IMR-90 (cell line): Measurements from ENCODE around the gene EXOC4. TPM values are rescaled to one million over a fixed set of nuclear protein-coding genes. Genes with fewer than 3 reads are reported as not detected.

ENCODE experiments used
- ATAC-seq: fragments of 200-7000 bp; cut with Tn5 transposase; 2 replicates; pipeline ENCODE4 v1.9.1; 2020; ENCODE audit warnings: low read depth, mild to moderate bottlenecking, moderate library complexity
- BruUV-seq: library from RNA; stranded (reverse); fragments of 400-500 nt; replicated peaks from 2 replicates; lab custom pipeline; 2021; lab: Mats Ljungman, UMichigan
- CTCF ChIA-PET: fragments of 300-600 bp; formaldehyde crosslinking; extraction: SDS; loops from one replicate; lab custom pipeline; 2021; ENCODE audit warnings: antibody characterized with exemption; lab: Yijun Ruan, JAX
- POLR2A ChIA-PET: fragments of 300-600 bp; sonication (Branson Sonifier 250); formaldehyde crosslinking; loops from one replicate; lab custom pipeline; 2022; ENCODE audit warnings: antibody characterized with exemption; ENCODE audit not compliant: unreplicated experiment; lab: Charles Lee
- DNase-seq: peaks from one replicate; pipeline ENCODE4 v3.0.0; 2013
- H2AFZ ChIP-seq: replicated peaks from 2 replicates; pipeline ENCODE3; 2013; ENCODE audit warnings: low read length, mild to moderate bottlenecking; ENCODE audit not compliant: poor library complexity
- H2AK5ac ChIP-seq: 2 replicates; pipeline ENCODE4 v1.6.1; 2013; ENCODE audit warnings: low read depth, low read length, inconsistent platforms
- H2AK9ac ChIP-seq: replicated peaks from 2 replicates; pipeline ENCODE3; 2013; ENCODE audit warnings: mild to moderate bottlenecking, low read depth, low read length, moderate library complexity; ENCODE audit not compliant: poor library complexity
- H2BK120ac ChIP-seq: 2 replicates; pipeline ENCODE4 v1.6.1; 2013; ENCODE audit warnings: low read depth, low read length, inconsistent platforms
- H2BK15ac ChIP-seq: 3 replicates; pipeline ENCODE4 v1.6.1; 2013; ENCODE audit warnings: low read depth, low read length, inconsistent platforms
- H2BK20ac ChIP-seq: 2 replicates; pipeline ENCODE4 v1.6.1; 2013; ENCODE audit warnings: low read depth, mild to moderate bottlenecking, inconsistent platforms, low read length, moderate library complexity
- H2BK5ac ChIP-seq: 2 replicates; pipeline ENCODE4 v1.6.1; 2013; ENCODE audit warnings: mild to moderate bottlenecking, low read depth, low read length, inconsistent platforms; ENCODE audit not compliant: poor library complexity, severe bottlenecking
- H3K14ac ChIP-seq: replicated peaks from 2 replicates; pipeline ENCODE4 v1.6.1; 2013; ENCODE audit warnings: low read depth, low read length, inconsistent platforms
- H3K18ac ChIP-seq: 2 replicates; pipeline ENCODE4 v1.6.1; 2013; ENCODE audit warnings: low read depth, low read length, control low read depth
- H3K23ac ChIP-seq: 2 replicates; pipeline ENCODE4 v1.6.1; 2013; ENCODE audit warnings: low read depth, low read length, inconsistent platforms
- H3K27ac ChIP-seq: 2 replicates; pipeline ENCODE4 v1.5.1; 2013; ENCODE audit warnings: mild to moderate bottlenecking, control low read depth, low read length; ENCODE audit not compliant: insufficient read depth
- H3K27me3 ChIP-seq: 2 replicates; pipeline ENCODE4 v1.6.1; 2013; ENCODE audit warnings: low read length; ENCODE audit not compliant: control insufficient read depth, insufficient read depth
- H3K36me3 ChIP-seq: 2 replicates; pipeline ENCODE4 v1.6.1; 2013; ENCODE audit warnings: low read length, mixed read lengths; ENCODE audit not compliant: control insufficient read depth, insufficient read depth
- H3K4ac ChIP-seq: 2 replicates; pipeline ENCODE4 v1.6.1; 2013; ENCODE audit warnings: low read depth, low read length, inconsistent platforms
- H3K4me1 ChIP-seq: 2 replicates; pipeline ENCODE4 v1.6.1; 2013; ENCODE audit warnings: low read length, mixed read lengths; ENCODE audit not compliant: control insufficient read depth, insufficient read depth
- H3K4me2 ChIP-seq: 2 replicates; pipeline ENCODE4 v1.6.1; 2013; ENCODE audit warnings: low read depth, mild to moderate bottlenecking, control low read depth, low read length, moderate library complexity
- H3K4me3 ChIP-seq: 2 replicates; pipeline ENCODE4 v1.5.1; 2013; ENCODE audit warnings: low read depth, mild to moderate bottlenecking, control low read depth, low read length, moderate library complexity; ENCODE audit not compliant: insufficient read depth
- H3K56ac ChIP-seq: 2 replicates; pipeline ENCODE4 v1.6.1; 2013; ENCODE audit warnings: low read length, inconsistent platforms; ENCODE audit not compliant: insufficient read depth; ENCODE audit errors: extremely low read depth
- H3K79me1 ChIP-seq, 2 experiments: 2 replicates each; pipeline ENCODE4 v1.6.1; 2013; ENCODE audit warnings: low read length in 2 of 2, inconsistent platforms in 1 of 2, low read depth in 1 of 2
- H3K9ac ChIP-seq: 2 replicates; pipeline ENCODE4 v1.6.1; 2013; ENCODE audit warnings: low read depth, low read length, control low read depth
- H3K9me1 ChIP-seq: 2 replicates; pipeline ENCODE4 v1.6.1; 2013; ENCODE audit warnings: low read length, inconsistent platforms; ENCODE audit not compliant: insufficient read depth
- H3K9me3 ChIP-seq: 2 replicates; pipeline ENCODE4 v1.6.1; 2013; ENCODE audit warnings: low read length; ENCODE audit not compliant: control insufficient read depth, insufficient read depth
- H4K20me1 ChIP-seq: 2 replicates; pipeline ENCODE4 v1.6.1; 2013; ENCODE audit warnings: low read length, inconsistent platforms; ENCODE audit not compliant: insufficient read depth
- H4K5ac ChIP-seq: 2 replicates; pipeline ENCODE4 v1.6.1; 2013; ENCODE audit warnings: mild to moderate bottlenecking, low read depth, low read length, control low read depth
- H4K8ac ChIP-seq, 2 experiments: 2 replicates each; pipeline ENCODE4 v1.6.1; 2013; ENCODE audit warnings: low read depth in 2 of 2, low read length in 2 of 2, control low read depth in 1 of 2, inconsistent platforms in 1 of 2
- H4K91ac ChIP-seq: 2 replicates; pipeline ENCODE4 v1.6.1; 2013; ENCODE audit warnings: low read depth, low read length, inconsistent platforms; ENCODE audit not compliant: insufficient read depth
- BHLHE40 ChIP-seq: fragments of 150-350 bp; IDR thresholded peaks from 2 replicates; pipeline ENCODE4 v1.6.1; 2016; ENCODE audit warnings: mild to moderate bottlenecking, low read depth, low read length
- CEBPB ChIP-seq: IDR thresholded peaks from 2 replicates; pipeline ENCODE4 v1.6.1; 2012; ENCODE audit warnings: low read depth, low read length, improper control_type of control experiment
- CHD1 ChIP-seq: IDR thresholded peaks from 2 replicates; pipeline ENCODE4 v1.6.1; 2012; ENCODE audit warnings: low read depth, low read length, improper control_type of control experiment
- CTCF ChIP-seq: conservative IDR thresholded peaks from 2 replicates; pipeline ENCODE4 v1.5.1; 2012; ENCODE audit warnings: mild to moderate bottlenecking, low read depth, low read length, improper control_type of control experiment
- FOS ChIP-seq: fragments of 150-350 bp; IDR thresholded peaks from 2 replicates; pipeline ENCODE4 v1.6.1; 2016; ENCODE audit warnings: low read depth, low read length
- NFE2L2 ChIP-seq: fragments of 150-350 bp; IDR thresholded peaks from 2 replicates; pipeline ENCODE4 v1.6.1; 2016; ENCODE audit warnings: low read depth, mild to moderate bottlenecking, low read length
- POLR2A ChIP-seq: IDR thresholded peaks from 2 replicates; pipeline ENCODE4 v1.6.1; 2012; ENCODE audit warnings: mild to moderate bottlenecking, low read depth, low read length
- RAD21 ChIP-seq: IDR thresholded peaks from 2 replicates; pipeline ENCODE4 v1.6.1; 2012; ENCODE audit warnings: low read length, improper control_type of control experiment
- RCOR1 ChIP-seq: IDR thresholded peaks from 2 replicates; pipeline ENCODE4 v1.6.1; 2012; ENCODE audit warnings: mild to moderate bottlenecking, low read length, improper control_type of control experiment; ENCODE audit not compliant: insufficient replicate concordance
- RFX5 ChIP-seq: IDR thresholded peaks from 2 replicates; pipeline ENCODE4 v1.8.0; 2012; ENCODE audit warnings: low read depth, mild to moderate bottlenecking, low read length, moderate library complexity
- SMC3 ChIP-seq: fragments of 150-350 bp; IDR thresholded peaks from 2 replicates; pipeline ENCODE4 v1.6.1; 2016; ENCODE audit warnings: low read depth, mild to moderate bottlenecking, antibody characterized with exemption, low read length, moderate library complexity
- WGBS, 2 experiments: methylation state at CpG; one replicate each; pipeline versions ENCODE4 v1.1.5 to v1.1.7; 2013; ENCODE audit warnings: missing lambda C conversion rate in 2 of 2; ENCODE audit not compliant: insufficient read length in 1 of 2; ENCODE audit errors: extremely low coverage in 2 of 2; 5-methylcytosine and 5-hydroxymethylcytosine counted together
- dilution Hi-C: fragments of 300-500 bp; cut with HindIII; formaldehyde crosslinking; loops from one replicate; pipeline ENCODE4 v1.14.3; 2018; ENCODE audit warnings: low sequenced_read_pairs; ENCODE audit not compliant: unreplicated experiment
- in situ Hi-C: fragments of 300-500 bp; cut with MboI; formaldehyde crosslinking; loops from 3 replicates; pipeline ENCODE4 v1.14.3; 2019; ENCODE audit warnings: low sequenced_read_pairs, inconsistent platforms, mixed read lengths
- intact Hi-C: fragments of 100-400 bp; cut with micrococcal nuclease; formaldehyde crosslinking; loops from 2 replicates; pipeline ENCODE4 v1.10.0; 2022
- polyA plus RNA-seq, 3 experiments: library from polyadenylated mRNA; depleted of rRNA; stranded (reverse); fragments of >200 nt; gene quantifications; 2 replicates each; pipeline ENCODE4 v1.2.3, GENCODE V29; 2012; ENCODE audit warnings: low replicate concordance in 1 of 3
- total RNA-seq: library from RNA; depleted of rRNA; stranded (reverse); fragments of >200 nt; gene quantifications from 2 replicates; pipeline ENCODE4 v1.2.3, GENCODE V29; 2012
- TF ChIP-seq, protein P1 (sequence below): fragments of 150-350 bp; IDR thresholded peaks from 2 replicates; pipeline ENCODE4 v1.6.1; 2016; ENCODE audit warnings: low read depth, mild to moderate bottlenecking, low read length, moderate library complexity, borderline replicate concordance

EXOC4 gene
- total and polyA plus RNA-seq, 2 of the 4 experiments (the other 2 are of a cell fraction): 25.4 to 94.6 TPM

- no peak overlapping the region for H2AFZ ChIP-seq
- 0 out of 2 replicates have a peak, but pooled peaks cover 2% of the 10 kb centered on the region for H3K4me1 ChIP-seq
- intact Hi-C loops: no loop called here
- no peak overlapping the region for H3K18ac ChIP-seq
- no peak overlapping the region for H4K91ac ChIP-seq
- no peak overlapping the region for H2BK15ac ChIP-seq
- in situ Hi-C loops: no loop called here
- H3K14ac ChIP-seq: no peak overlapping the region
- H3K27ac ChIP-seq: no peak overlapping the region
- peaks cover 3% of the 10 kb centered on the region; the same call in 1 of the 2 replicates for H3K9me1 ChIP-seq
- no peak overlapping the region for H3K4me2 ChIP-seq
- H2BK120ac ChIP-seq: no peak overlapping the region
- no peaks in the 10 kb centered on the region for H3K9me3 ChIP-seq
- no peak for TF ChIP-seq BHLHE40
- TF ChIP-seq, protein P1, sequence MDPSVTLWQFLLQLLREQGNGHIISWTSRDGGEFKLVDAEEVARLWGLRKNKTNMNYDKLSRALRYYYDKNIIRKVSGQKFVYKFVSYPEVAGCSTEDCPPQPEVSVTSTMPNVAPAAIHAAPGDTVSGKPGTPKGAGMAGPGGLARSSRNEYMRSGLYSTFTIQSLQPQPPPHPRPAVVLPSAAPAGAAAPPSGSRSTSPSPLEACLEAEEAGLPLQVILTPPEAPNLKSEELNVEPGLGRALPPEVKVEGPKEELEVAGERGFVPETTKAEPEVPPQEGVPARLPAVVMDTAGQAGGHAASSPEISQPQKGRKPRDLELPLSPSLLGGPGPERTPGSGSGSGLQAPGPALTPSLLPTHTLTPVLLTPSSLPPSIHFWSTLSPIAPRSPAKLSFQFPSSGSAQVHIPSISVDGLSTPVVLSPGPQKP: no peak
- no peak for TF ChIP-seq POLR2A
- TF ChIP-seq FOS: no peak
- TF ChIP-seq CHD1: no peak
- TF ChIP-seq RCOR1: no peak
- no peak for TF ChIP-seq SMC3
- no peak for TF ChIP-seq RFX5
- no peak for TF ChIP-seq CTCF
- no peak for TF ChIP-seq RAD21
- TF ChIP-seq NFE2L2: no peak
- TF ChIP-seq CEBPB: no peak
- H2AK9ac ChIP-seq: no peak overlapping the region
- no peak overlapping the region for H3K4me3 ChIP-seq
- dilution Hi-C loops: no loop called here
- CTCF ChIA-PET: no interaction called here
- no peak overlapping the region for H2AK5ac ChIP-seq
- no TSS peak for BruUV-seq
- DNase-seq (no peak), ATAC-seq (no peak)
- no peaks in the 10 kb centered on the region for H3K79me1 ChIP-seq
- no peak overlapping the region for H3K23ac ChIP-seq
- no peak overlapping the region for H3K56ac ChIP-seq
- POLR2A ChIA-PET: no interaction called here
- no peak overlapping the region for H4K8ac ChIP-seq
- no peak overlapping the region for H2BK20ac ChIP-seq
- no peak overlapping the region for H3K9ac ChIP-seq
- H2BK5ac ChIP-seq: no peak overlapping the region
- 100% methylated on average over 1 of the region's 4 CpGs; no CpG with 5 or more reads in 1 of the 2 experiments for WGBS, 2 experiments
- H4K20me1 ChIP-seq: no peaks in the 10 kb centered on the region
- no peaks in the 10 kb centered on the region for H3K27me3 ChIP-seq
- no peaks in the 10 kb centered on the region for H3K36me3 ChIP-seq
- no peak overlapping the region for H4K5ac ChIP-seq
- H3K4ac ChIP-seq: no peak overlapping the region
Observed at GRCh38 chr7:133606991-133607390, 354.1 kb downstream of the EXOC4 start.
